Muscle layer of colon (tissue), 2 donors: ENCODE data around the gene CDC73.

Experiments
- H3K27ac ChIP-seq: one replicate; pipeline ENCODE4 v1.7.0; 2013; ENCODE audit warnings: low read depth, mild to moderate bottlenecking, low read length, moderate library complexity
- H3K27me3 ChIP-seq, 2 donors: one replicate each; pipeline ENCODE4 v1.7.0; 2013; ENCODE audit warnings: low read length in 2 of 2, mild to moderate bottlenecking in 2 of 2; ENCODE audit not compliant: insufficient read depth in 2 of 2, control insufficient read depth in 1 of 2
- H3K36me3 ChIP-seq: one replicate; pipeline ENCODE4 v1.7.0; 2013; ENCODE audit warnings: mild to moderate bottlenecking, low read length; ENCODE audit not compliant: insufficient read depth
- H3K4me1 ChIP-seq: one replicate; pipeline ENCODE4 v1.7.0; 2013; ENCODE audit warnings: mild to moderate bottlenecking, low read length; ENCODE audit not compliant: insufficient read depth
- H3K4me3 ChIP-seq, 2 donors: one replicate each; pipeline ENCODE4 v1.7.0; 2013; ENCODE audit warnings: low read length in 2 of 2, low read depth in 1 of 2, mild to moderate bottlenecking in 1 of 2, moderate library complexity in 1 of 2
- H3K9ac ChIP-seq: one replicate; pipeline ENCODE4 v1.7.0; 2013; ENCODE audit warnings: low read length
- H3K9me3 ChIP-seq: one replicate; pipeline ENCODE4 v1.7.0; 2013; ENCODE audit warnings: mild to moderate bottlenecking, low read length
- donor health status: abdominal sarcoma.
- donor health status: Adenocarcinoma of cecum.

Gene CDC73

DNA sequence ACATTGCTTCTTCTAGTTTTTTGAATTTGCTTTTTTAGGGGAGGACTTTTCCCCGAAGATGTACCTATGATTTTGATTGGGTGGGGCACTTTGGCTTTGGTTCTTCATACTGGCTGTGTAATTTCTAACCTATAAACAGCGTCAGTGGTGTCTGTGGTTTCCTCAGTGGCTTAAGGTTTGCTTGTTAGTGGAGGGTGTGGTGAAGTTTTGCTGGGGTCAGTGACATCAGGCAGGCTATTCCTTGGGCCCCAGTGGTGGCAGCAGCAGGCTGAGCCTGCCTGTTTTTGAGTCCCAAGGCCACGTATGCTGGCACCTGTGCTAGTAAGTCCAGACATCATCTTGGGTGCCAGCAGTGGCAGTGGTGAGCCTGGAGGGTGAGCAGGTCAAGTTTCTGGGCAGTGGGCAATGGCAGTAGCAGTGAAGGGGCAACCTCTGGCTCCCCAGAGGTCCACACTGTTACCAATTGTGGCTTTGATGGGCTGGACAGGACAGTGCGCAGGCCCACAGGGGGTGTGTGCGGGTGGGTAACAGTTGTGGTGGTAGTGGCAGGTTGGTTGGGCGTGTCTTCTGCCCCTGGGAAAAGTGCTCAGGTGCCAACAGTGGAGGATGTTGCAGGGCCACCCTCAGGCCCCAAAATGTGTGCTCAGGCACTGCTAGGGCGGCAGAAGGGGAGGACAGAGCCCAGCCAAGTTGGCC lies 119.4 kb downstream of the CDC73 start:
- Histone ChIP-seq H3K27me3 (no peaks in the 10 kb centered on the region), H3K9me3 (no peaks in the 10 kb centered on the region), H3K4me1 (no peaks in the 10 kb centered on the region), H3K9ac (no peak overlapping the region), H3K36me3 (peaks cover 5% of the 10 kb centered on the region), H3K4me3 (no peak overlapping the region), H3K27ac (no peak overlapping the region)

DNA sequence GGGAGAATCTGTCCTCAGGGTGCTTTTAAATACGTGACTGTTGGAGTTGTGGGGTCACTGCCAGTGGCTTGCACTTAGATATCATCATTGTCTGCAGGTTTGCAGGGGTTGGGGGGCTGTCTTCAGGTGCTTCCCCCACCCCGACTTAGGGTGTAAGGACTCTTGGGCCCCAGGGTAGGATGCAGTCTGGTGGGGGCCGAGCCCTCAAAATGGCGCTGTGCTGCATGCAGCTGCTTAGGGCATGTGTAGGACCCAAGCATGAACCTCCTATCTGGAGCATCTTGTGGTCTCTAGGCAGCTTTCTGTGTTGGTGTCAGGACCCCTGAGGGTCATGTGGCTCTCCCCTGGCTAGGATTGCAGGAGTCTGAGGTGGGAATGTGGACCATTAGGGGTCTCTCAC lies 120.2 kb downstream of the CDC73 start:
- Histone ChIP-seq H3K36me3 (peaks cover 5% of the 10 kb centered on the region), H3K4me3 (no peak overlapping the region)

DNA sequence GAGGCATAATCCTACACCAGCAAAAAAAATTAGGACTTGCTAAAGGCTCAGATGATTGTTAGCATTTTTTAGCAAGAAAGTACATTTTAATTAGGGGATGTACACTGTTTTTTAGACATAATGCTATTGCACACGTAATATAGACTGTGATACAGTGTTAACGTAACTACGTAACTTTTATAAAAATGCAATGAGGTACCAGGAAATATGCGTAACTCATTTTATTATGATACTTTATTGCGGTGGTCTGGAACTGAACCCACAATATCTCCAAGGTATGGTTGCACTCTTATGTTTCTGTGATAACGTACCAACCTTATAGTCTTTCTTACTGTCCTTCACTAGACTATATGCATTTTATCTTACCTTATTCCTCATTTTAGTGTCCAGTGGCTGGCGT lies 127.4 kb downstream of the CDC73 start:
- Histone ChIP-seq H3K9ac (no peak overlapping the region), H3K36me3 (peaks cover 9% of the 10 kb centered on the region), H3K4me3 (no peak overlapping the region), H3K27ac (no peak overlapping the region), H3K27me3 (no peaks in the 10 kb centered on the region), H3K9me3 (no peaks in the 10 kb centered on the region), H3K4me1 (no peaks in the 10 kb centered on the region)

More for the DNA sequence above, 120.2 kb downstream of the CDC73 start:
- no peak overlapping the region for H3K9ac ChIP-seq
- no peaks in the 10 kb centered on the region for H3K27me3 ChIP-seq
- H3K4me1 ChIP-seq: no peaks in the 10 kb centered on the region
- H3K9me3 ChIP-seq: no peaks in the 10 kb centered on the region
- H3K27ac ChIP-seq: no peak overlapping the region

DNA sequence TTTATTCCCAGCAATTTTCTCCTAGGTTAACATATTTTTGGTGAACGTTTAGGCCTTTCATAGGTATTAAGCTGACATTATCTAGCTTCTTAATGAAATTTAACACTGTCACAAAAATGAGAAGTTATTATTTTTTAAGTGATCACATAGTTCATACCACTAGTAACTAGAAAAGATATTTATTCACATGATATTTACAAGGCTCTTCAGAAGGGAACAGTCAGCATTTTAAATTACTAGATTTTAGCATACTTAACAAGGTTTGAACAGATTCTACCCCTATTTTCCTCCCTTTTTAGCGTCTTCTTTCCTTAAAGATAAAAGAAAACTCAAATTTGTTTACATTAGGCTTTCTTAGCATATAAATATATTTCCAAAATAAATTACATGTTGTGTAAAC lies 130.1 kb downstream of the CDC73 start:
- H3K9me3 ChIP-seq: no peaks in the 10 kb centered on the region
- no peak overlapping the region for H3K27ac ChIP-seq
- H3K27me3 ChIP-seq: no peaks in the 10 kb centered on the region
- H3K4me1 ChIP-seq: no peaks in the 10 kb centered on the region
- no peak overlapping the region for H3K9ac ChIP-seq
- H3K4me3 ChIP-seq: no peak overlapping the region
- H3K36me3 ChIP-seq: peaks cover 9% of the 10 kb centered on the region

DNA sequence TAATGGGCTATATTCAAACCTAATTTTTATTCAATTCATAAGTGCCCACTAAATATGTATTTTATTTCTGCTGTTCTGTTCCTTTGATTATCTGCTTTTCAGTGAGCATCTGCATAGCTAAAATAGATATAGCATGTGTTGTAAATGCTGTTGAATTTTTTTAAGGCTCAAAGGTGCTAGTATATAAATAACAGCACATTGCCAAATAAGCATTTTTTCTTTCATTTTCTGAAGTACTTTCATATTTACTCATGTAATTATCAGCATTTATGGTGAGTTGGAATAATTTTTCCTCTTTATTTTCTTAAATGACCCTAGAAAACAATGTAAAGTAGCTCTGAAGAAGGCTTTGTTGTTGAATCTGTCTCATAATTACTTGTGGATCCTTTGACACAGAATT lies 134.2 kb downstream of the CDC73 start:
- Histone ChIP-seq H3K9me3 (no peaks in the 10 kb centered on the region), H3K27me3 (no peaks in the 10 kb centered on the region), H3K36me3 (no peaks in the 10 kb centered on the region), H3K27ac (no peak overlapping the region), H3K9ac (no peak overlapping the region), H3K4me3 (no peak overlapping the region), H3K4me1 (no peaks in the 10 kb centered on the region)

DNA sequence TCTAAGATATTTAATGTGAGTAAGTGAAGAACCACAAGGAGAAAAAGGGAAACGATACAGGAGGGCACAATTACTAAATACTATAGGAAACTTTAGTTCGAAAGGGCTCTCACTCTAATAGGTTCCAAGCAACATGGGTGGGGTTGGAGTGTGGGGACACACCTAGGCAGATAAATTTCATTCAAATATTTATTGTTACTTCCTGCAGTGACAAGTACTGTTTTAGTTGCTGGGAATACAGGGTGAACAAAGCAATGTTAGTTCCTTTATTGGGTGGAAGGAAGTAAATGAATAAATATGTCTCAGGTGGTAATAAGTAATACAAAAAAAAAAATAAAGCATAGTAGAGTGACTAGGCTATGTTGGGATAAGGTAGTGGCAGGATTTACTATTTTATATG lies 137.8 kb downstream of the CDC73 start:
- Histone ChIP-seq H3K9me3 (no peaks in the 10 kb centered on the region), H3K4me1 (no peaks in the 10 kb centered on the region), H3K27ac (no peak overlapping the region), H3K36me3 (no peaks in the 10 kb centered on the region), H3K9ac (no peak overlapping the region), H3K4me3 (no peak overlapping the region), H3K27me3 (no peaks in the 10 kb centered on the region)

DNA sequence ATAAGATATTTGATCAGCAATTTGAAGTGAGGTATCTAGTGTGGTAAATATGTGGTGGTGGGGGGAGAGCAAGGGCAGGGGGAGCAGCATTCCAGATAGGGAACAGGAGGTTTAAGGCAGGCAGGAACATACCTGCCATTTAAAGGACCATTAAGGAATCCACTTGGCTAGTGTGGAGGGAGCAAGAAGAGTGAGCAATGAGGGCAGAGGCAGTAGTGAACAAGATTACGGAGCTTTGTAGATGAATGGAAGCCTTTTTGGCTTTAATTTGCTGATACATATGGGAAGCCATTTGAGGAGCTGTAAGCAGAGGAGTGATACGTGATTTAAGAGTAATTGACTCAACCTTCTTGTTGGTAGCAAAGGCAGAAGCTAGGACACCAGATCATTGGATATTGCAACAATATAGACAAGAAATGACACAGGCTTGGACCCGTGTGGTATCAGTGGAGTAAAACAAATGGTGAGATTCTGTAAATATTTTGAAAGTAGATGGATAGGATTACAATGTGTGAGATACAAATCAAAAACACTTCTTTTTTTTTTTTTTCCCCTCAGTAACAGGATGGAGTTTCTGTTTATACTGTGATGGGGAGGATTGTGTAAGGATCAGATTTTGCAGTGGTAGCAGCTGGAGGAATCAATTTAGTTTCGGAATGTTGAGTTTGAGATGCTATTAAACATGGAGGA lies 138.4 kb downstream of the CDC73 start:
- Histone ChIP-seq H3K4me3 (no peak overlapping the region), H3K27me3 (no peaks in the 10 kb centered on the region), H3K9ac (no peak overlapping the region), H3K27ac (no peak overlapping the region), H3K4me1 (no peaks in the 10 kb centered on the region), H3K9me3 (no peaks in the 10 kb centered on the region), H3K36me3 (no peaks in the 10 kb centered on the region)

DNA sequence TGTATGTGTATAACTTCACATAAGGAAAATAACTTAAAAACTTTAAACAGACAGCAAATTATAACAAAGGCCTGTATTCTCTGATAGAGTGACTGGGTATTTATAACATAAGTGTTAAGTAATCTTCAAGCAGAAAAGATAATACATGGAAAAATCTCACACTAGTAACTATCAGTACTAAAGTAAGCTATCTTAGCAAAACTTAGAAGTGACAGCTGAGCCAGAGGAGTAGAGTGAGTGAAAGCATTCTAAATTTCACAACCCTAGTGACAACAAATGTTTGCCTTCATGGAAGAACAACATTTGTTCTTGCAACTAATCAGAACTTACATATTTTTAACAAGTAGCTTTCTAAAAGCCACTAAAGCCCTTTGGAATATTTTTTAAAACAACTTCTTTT lies 139.1 kb downstream of the CDC73 start:
- H3K4me3 ChIP-seq: no peak overlapping the region
- no peaks in the 10 kb centered on the region for H3K27me3 ChIP-seq
- H3K9ac ChIP-seq: no peak overlapping the region
- no peaks in the 10 kb centered on the region for H3K4me1 ChIP-seq
- H3K36me3 ChIP-seq: no peaks in the 10 kb centered on the region
- H3K9me3 ChIP-seq: no peaks in the 10 kb centered on the region
- no peak overlapping the region for H3K27ac ChIP-seq

DNA sequence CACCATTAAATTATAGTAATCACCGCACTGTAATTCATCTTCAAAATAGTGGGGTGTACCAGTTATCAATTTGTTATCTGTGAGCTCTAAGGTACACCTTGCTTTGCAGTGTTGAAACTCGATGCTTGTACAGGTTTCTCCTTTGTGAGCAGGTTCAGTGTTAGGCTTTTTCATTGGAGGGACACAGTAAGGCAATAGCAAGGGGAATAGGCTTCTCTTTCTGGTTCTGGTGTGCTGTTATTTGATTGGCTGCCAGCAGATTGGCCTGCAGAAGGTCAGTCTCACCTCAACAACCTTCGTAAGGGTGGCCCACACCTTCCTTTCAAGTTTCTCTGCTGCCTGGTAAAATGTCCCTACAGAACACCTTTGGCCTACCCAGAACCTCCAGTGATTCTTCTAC lies 140.8 kb downstream of the CDC73 start:
- Histone ChIP-seq H3K9ac (no peak overlapping the region), H3K27ac (no peak overlapping the region), H3K27me3 (no peaks in the 10 kb centered on the region), H3K36me3 (no peaks in the 10 kb centered on the region), H3K4me3 (no peak overlapping the region), H3K4me1 (no peaks in the 10 kb centered on the region), H3K9me3 (no peaks in the 10 kb centered on the region)

DNA sequence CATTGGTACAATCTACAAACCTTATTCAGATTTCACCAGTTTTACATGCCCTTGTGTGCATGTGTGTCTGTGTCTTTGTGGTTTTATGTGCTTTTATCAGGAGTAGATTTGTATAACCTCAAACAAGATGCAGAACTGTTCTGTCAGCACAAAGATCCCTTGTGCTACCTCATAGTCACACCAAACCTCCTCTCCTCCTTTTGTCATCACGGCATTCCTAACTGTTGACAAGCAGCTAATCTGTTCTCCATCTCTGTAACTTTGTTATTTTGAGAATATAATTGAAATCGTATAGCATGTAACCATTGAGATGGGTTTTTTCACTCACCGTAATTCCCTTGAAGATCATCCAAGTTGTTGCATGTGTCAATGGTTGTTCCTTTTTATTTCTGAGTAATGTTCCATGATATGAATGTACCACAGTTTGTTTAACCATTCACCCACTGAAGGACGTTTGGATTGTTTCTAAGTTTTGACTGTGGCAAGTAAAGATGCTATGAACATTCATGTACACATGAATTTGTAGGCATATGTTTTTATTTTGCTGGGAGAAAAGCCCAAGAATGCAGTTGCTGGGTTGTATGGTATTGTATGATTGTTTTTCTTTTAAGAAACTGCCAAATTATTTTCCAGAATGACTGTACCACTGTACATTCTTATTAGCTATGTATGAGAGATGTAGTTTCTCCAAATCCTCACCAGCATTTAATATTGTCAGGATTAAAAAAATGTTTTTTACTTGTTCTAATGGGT lies 142.7 kb downstream of the CDC73 start:
- H3K9me3 ChIP-seq: no peaks in the 10 kb centered on the region
- no peak overlapping the region for H3K9ac ChIP-seq
- H3K27me3 ChIP-seq: no peaks in the 10 kb centered on the region
- no peak overlapping the region for H3K27ac ChIP-seq
- H3K4me3 ChIP-seq: no peak overlapping the region
- no peaks in the 10 kb centered on the region for H3K4me1 ChIP-seq
- H3K36me3 ChIP-seq: no peaks in the 10 kb centered on the region

DNA sequence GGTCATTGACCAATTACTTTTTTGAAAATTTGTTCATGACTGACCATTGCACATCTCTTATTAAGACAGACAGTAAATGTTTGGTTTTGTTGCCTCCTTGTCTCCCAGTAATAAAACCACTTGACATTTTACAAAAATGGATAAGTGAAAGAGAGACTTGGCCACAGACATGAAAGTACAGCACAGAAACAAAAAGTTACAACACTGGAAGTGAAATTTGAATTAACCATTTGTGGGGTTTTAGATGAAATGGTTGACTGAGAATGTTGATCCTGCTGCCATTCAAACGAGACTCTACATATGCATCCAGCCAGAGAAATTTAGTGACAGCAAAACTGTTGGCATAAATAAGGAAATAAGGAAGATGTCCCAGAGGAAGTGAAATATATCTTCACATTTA lies 143.9 kb downstream of the CDC73 start:
- Histone ChIP-seq H3K27ac (no peak overlapping the region), H3K4me1 (no peaks in the 10 kb centered on the region), H3K9me3 (no peaks in the 10 kb centered on the region), H3K36me3 (no peaks in the 10 kb centered on the region), H3K4me3 (no peak overlapping the region), H3K9ac (no peak overlapping the region), H3K27me3 (no peaks in the 10 kb centered on the region)
